ENCODE measurements around the gene PLA2G4E.

GRCh38 chr15:41975669-41976068, 45.2 kb downstream of the PLA2G4E start:
- no peak for TF ChIP-seq CTCF (conservative IDR thresholded peaks at IDR 0.05; ENCODE audit: low read depth in 2 of 2)
- TF ChIP-seq POLR2AphosphoS5 (IDR thresholded peaks at IDR 0.05; ENCODE audit: low read depth) = no peak
- no peak for TF ChIP-seq EZH2phosphoT487 (IDR thresholded peaks at IDR 0.05; ENCODE audit: unreplicated experiment)
- TF ChIP-seq STAT1 (IDR thresholded peaks at IDR 0.05; ENCODE audit: unreplicated experiment) = no peak
- no peak for TF ChIP-seq REST (IDR thresholded peaks at IDR 0.05; ENCODE audit: unreplicated experiment)
- no peak for TF ChIP-seq EZH2 (IDR thresholded peaks at IDR 0.05; ENCODE audit: low read depth, unreplicated experiment)
- TF ChIP-seq ZNF331 (CRISPR knock-in tag; IDR thresholded peaks at IDR 0.05; ENCODE audit: low read depth) = no peak
- TF ChIP-seq ETS1 (IDR thresholded peaks at IDR 0.05) = no peak
- TF ChIP-seq CREB1 (CRISPR knock-in tag; IDR thresholded peaks at IDR 0.05; ENCODE audit: low read depth) = no peak
- no peak for TF ChIP-seq NANOG (IDR thresholded peaks at IDR 0.05; ENCODE audit: borderline replicate concordance)
- no peak for TF ChIP-seq JUNB (IDR thresholded peaks at IDR 0.05; ENCODE audit: unreplicated experiment)
